Left colon (tissue), 2 donors: ENCODE results near the gene PRKG2. TPM values are rescaled to one million over a fixed set of nuclear protein-coding genes. Genes with fewer than 3 reads are reported as not detected.
"Not testable (repeated sequence)": the region's sequence is repeated elsewhere in the genome, so short reads cannot be mapped to it uniquely, and the experiment has no call there.

Experiments used
- ATAC-seq: fragments of 200-7000 bp; cut with Tn5 transposase; one replicate; pipeline ENCODE4 v1.9.1; 2020; ENCODE audit warnings: mild to moderate bottlenecking, moderate library complexity
- DNase-seq, 2 donors: peaks; one replicate each; pipeline ENCODE4 v3.0.0-alpha.2; 2020
- intact Hi-C, 2 donors: fragments of 100-400 bp; cut with DNase I in 1 of 2; cut with micrococcal nuclease in 1 of 2; formaldehyde crosslinking; loops; one replicate each; pipeline versions ENCODE4 v1.11.2 to v1.14.0; 2022; cut with DNase I, micrococcal nuclease
- long read RNA-seq: library from polyadenylated mRNA; unstranded; transcript quantifications from one replicate; pipeline ENCODE4 v2.0.0, GENCODE V29; 2021
- total RNA-seq, 2 donors: library from RNA; stranded (reverse); fragmentation: NEBNext Ultra II Directional; extraction: Animal tissue kit (Norgen Biotek cat#: 25700); gene quantifications; one replicate each; pipeline ENCODE4 v1.2.1, GENCODE V29; 2021
- donor health status: DM: no; HTN: no; CAD: no.
- donor health status: DM: yes; HTN: yes; CAD: no.

The PRKG2 gene, protein sequence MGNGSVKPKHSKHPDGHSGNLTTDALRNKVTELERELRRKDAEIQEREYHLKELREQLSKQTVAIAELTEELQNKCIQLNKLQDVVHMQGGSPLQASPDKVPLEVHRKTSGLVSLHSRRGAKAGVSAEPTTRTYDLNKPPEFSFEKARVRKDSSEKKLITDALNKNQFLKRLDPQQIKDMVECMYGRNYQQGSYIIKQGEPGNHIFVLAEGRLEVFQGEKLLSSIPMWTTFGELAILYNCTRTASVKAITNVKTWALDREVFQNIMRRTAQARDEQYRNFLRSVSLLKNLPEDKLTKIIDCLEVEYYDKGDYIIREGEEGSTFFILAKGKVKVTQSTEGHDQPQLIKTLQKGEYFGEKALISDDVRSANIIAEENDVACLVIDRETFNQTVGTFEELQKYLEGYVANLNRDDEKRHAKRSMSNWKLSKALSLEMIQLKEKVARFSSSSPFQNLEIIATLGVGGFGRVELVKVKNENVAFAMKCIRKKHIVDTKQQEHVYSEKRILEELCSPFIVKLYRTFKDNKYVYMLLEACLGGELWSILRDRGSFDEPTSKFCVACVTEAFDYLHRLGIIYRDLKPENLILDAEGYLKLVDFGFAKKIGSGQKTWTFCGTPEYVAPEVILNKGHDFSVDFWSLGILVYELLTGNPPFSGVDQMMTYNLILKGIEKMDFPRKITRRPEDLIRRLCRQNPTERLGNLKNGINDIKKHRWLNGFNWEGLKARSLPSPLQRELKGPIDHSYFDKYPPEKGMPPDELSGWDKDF
- 10 to 100 TPM in 1 of 2 donors, 1 to 10 TPM in 1; 8.0 to 12.3 TPM for total RNA-seq
- long read RNA-seq, full-length matches to known transcripts: 5 of 15 reads
- long read RNA-seq, partial matches to known transcripts: 3 of 15 reads
- long read RNA-seq, other reads (novel, unspliced or antisense): 7 of 15 reads

DNA sequence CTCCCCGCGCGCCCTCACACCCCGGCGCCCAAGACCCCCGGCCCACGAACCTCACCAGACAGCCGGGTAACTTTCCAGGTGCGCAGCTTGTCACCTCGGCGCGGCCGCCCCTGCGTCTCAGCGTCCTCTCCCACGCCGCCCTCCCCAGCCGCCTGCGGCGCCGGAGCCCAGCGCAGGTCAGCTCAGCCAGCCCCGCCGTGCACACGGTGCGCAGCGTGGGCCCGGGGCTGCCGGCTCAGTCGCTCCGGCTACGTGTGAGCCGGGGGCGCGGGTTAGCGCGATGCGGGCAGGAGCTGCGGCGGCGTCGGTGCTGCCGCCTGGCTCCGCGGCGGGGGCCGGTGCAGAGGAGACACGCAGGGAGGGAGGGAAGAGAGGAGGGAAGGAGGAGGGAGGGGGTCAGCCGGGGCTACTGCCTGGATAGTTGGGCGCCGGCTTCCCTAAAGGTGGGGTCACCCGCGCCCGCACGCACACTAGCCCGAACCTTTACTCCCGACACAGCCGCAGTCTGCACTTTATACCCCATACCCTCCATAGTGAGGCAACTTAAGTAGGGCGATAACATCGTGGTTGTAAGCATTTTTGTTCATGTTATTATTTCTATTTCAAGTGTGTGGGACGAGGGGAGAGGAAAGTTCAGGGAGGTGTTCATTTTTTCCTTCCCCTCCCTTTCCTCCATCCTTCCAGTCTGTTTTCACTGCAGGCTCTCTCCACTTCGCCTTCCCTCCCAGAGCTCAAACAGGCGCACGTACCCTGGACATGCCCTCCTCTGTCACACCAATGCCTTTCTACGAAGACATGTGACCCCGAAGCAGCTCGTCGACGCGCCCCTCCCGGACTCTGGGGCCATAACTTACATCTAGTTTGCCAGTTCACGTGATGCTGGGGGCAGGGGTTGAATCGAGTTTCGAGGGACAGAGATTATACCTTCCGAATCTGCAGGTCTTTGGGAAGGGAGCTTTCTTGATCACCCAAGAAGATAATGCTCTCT, at the start of gene PRKG2:
Gene PRKG2 (minus strand): TSS at position 342 of the 988 bp plus-strand sequence. CDS start 10,175 bp downstream, outside the sequence.
- peak; percentile 44 for ATAC-seq
- peak; percentile 19 to 43 for DNase-seq
- intact Hi-C loops: no loop called here

DNA sequence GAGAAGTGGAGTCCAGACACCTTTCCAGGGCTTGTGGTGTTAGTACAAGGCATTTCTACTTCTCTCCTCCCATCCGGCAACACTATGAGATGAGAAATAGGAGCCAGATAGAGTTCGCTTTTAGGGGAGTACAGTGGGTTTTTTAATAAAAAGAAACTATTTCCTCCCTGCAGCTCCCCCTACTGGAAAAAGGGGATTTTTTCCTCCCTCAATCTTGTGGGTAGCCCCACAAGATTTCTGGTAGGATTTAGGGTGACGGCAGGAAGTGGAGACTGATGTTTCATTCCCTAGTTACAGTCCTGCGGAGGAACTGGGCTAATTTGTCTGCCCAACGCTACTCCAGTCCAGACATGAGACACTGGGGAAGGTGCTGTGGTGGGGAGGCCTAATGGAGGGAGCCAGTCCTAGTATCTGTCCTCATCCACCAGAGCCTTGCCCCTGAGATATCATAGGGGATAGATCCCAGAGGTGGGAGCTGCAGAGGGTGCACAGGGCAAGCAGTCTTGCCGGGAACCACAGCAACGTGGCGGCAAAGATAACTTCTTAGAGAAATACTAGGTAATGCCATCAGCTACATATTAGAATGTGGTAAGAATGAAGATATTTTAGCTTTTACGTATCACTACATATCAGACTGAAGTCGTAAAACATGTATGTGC, 45.5 kb upstream of the PRKG2 start:
- DNase-seq (no peak), ATAC-seq (no peak)
- intact Hi-C loops: loop anchor here in 1 of 2 donors (10.0 kb wide), 1 partner anchor 186 kb away; no protein-coding TSS in a partner anchor

DNA sequence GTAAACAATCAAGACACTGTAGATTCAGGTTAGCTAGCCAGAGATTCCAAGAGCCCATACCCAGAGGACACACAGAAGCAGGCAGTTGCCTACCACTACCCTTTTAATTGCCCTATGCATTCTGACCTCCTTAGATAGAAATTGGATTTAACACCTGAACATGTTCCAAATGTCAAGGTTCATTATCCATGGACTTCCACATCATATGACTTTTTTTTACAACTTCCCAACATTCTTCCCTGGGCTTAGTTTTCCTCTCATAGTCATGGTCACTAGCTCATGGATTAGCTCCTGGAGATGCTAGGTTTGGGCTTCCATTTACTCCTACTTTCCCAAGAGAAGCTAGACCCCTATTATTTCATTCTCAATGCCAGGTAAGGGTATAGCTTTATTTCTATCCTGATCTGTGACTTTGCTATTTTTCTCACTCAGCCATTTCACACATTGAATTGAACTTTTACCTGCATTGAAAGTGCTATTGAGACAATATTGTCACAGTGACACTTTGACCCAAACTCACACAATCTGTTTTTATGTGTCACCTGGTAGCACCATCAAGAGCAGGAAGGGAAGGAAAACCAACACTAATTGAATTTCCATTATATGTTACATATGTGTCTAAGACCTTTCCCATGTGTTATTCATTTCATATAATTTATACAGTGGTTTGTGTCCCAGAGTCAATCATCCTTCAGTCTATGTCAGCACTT, 44.0 kb upstream of the PRKG2 start:
- DNase-seq (no peak), ATAC-seq (peak; percentile 73)
- intact Hi-C loops: no loop called here

DNA sequence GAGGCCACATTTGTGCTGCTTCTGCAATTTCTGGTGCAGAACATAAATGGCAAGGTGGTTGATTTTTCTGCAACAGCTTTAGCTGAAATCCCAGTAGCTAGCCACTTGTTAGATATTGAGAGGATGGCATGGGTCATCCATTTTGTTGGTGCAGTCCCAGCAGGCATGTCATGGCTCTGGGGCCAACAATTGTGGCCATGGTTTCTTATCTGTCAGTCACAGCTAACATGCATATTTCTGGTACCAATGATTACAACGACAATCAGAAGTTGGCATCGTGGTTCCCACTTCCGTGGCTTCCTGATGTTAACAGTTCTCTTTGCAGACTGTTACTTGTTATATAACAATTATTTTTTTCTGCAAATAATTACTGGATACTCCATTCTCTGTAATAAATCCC, 42.8 kb upstream of the PRKG2 start:
- intact Hi-C loops: no loop called here
- ATAC-seq (no peak), DNase-seq (no peak)

DNA sequence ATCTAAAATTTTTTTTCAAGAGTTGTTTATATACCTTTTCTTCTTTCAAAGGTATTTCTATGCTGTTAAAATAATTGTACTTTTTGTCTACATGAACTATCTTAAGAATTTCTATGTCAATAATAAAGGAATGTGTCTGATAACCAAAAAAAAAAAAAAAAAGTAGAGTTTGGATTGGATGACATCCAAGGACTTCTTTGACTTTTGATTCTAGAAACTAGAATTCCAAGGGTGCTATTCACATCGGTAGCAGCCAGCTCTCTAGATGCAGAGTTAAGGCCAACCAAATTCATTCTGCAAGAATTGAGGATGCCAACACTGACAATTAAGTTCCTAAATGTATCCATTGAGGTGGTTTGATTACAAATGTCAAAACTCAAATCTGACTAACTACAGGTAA, 42.0 kb upstream of the PRKG2 start:
- intact Hi-C loops: no loop called here
- ATAC-seq (no peak), DNase-seq (no peak)

DNA sequence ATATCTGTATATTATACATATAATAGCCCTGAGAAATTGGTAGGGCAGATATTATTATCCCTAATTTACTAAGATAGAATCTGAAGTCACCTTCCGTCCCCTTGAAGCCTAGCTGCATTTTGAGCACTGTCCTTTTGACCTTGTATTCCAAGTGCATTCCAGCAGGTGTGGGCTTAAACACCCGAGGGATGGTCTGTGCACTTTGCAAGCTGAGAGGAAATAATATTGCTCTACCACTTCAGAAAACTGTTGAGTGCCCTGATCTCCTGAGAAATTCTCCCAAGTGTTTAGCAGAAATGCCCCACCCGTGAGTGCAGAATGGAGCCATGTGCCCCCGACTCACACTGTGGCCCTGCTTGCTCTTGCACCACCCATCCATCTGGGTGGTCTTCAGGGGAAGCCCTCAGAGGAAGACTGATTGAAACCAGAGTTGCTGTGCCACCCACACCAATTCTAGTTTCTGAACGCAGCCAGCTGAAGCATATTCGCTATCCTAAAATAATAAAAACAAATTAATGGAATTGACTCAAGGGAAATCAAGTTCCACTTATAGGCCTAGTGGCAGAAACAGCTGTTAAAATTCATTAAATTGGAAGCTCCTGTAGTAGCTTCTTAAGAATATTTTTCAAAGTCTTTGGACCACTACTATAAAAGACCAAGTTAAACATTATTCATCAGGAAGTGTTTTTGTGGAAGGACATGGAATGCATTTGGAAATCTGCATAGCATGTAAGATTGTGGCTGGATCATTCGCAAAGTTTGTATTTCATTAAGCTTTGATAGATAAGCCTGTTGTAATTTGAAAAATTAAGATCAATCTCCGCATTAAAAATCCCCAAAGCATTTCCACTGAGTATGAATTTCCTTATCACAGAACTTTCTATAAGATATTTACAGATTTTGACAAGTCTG, 41.3 kb upstream of the PRKG2 start:
- ATAC-seq (no peak), DNase-seq (no peak)
- intact Hi-C loops: no loop called here

DNA sequence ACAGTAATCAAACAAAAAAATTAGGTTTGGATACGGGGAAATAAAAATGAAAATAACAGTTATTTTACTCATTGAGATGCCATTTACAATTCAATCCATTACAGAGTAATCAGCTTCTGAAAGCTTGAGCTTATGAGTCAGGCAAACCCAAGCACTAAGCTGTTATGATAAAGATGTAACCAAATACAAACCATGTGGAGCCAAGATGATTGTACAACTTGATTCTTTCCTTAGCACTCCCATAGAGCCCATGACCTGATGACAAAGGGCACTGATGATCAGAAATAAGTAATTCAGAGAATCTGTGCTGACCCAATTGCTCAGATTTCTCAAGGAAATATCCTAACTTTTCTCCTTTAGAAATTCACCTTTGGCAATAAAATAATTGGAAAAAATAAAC, 40.5 kb upstream of the PRKG2 start:
- intact Hi-C loops: no loop called here
- no peak for DNase-seq
- ATAC-seq: no peak

DNA sequence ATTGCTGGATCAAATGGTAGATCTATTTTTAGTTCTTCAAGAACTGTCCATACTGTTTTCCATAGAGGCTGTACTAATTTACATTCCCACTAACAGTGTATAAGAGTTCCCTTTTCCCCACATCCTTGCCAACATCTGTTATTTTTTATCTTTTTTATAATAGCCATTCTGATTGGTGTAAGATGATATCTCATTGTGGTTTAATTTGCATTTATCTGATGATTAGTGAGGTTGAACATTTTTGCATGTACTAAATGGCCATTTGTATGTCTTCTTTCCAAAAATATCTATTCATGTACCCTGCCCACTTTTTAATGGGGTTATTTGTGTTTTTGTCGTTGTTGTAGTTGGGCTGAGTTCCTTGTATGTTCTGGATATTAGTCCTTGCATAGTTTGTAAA, 35.4 kb upstream of the PRKG2 start:
- DNase-seq: no peak
- intact Hi-C loops: no loop called here
- no peak for ATAC-seq

DNA sequence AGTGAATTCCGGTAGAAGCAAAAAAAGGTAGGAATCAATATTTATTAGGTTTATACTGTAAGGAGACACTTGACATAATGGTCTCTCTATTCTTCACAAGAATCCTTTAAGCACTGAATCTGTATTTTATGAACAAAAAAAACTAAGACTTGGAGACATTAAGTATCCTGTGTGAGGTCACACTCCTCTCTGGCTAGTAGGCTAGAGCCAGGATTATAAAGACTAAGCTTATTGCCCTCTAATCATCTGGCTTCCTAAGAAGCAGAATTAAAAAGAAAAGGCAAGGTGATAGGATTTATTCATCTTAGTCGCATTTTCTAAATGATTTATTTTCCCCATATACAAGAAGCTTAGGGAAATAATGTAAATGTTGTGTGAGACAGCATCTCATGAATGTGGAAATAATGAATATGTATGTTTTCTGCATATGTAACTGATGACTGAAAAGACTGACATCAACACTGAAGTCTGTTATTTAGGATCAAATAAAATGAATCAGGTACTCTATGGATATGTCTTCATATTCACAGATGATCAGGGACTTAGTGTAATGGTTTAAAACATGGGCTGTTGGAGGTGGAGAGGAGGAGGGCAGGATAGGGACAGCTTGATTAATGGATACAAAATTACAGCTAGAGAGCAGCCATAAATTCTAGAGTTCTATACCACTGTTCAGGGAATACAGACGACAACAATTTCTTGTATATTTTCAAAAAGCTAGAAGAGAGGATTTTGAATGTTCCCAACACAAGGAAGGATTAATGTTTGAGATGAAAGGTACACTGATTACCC, 30.4 kb upstream of the PRKG2 start:
- no peak for ATAC-seq

DNA sequence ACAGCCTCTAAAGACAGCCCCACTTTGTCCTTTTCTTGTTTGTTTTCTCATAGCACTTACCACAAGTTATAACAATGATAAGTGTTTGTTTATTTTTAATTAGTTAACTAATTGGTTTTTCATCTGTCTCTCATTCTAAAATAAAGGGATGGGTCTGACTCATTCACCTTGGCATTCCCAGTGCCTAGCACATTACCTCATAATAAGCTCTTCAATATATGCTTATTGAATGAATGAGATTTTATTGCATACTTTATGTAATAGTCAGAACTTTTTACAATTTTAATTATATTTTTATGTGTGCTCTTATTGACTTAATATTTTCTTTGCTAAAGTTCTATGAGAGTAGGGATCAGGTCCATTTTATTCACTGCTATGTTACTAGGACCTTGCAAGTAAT, 22.8 kb upstream of the PRKG2 start:
- intact Hi-C loops: no loop called here
- DNase-seq (no peak), ATAC-seq (no peak)

More for the DNA sequence above, 30.4 kb upstream of the PRKG2 start:
- intact Hi-C loops: no loop called here
- DNase-seq: no peak

DNA sequence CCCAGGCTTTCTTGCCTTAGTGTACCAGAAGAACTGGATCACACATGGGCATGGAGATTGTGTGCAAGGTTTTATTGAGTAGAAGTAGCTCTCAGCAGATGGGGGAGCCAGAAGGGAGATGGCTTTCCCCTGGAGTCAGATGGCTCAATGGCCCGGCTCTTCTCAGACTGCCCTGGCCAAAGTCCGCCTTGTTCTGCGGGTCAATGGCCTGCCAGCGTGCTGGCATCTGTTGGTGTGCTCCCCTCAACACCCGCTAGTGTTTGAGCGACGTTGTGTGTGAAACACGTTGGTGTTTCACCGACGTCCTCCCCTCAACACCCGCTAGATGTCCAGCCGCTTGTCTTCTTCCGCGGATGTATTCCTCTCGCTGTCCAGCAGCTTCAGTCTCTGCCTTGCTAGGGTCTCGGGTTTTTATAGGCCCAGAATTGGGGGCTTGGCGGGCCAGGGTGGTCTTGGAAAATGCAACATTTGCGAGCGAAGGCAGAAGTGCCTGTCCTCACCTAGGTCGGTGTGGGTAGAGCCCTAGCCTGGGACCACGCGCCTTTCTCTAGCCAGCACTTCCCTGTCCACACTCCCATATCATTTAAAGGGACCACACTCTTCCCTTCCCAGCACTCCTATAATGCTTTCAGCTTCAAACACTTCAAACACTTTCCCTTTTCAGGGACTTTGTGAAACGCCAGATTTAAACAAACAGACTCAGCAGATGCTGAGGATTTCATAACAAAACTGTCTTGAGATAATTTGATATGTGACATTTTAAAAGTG, 21.1 kb upstream of the PRKG2 start:
- no peak for DNase-seq
- ATAC-seq: no peak
- intact Hi-C loops: no loop called here

DNA sequence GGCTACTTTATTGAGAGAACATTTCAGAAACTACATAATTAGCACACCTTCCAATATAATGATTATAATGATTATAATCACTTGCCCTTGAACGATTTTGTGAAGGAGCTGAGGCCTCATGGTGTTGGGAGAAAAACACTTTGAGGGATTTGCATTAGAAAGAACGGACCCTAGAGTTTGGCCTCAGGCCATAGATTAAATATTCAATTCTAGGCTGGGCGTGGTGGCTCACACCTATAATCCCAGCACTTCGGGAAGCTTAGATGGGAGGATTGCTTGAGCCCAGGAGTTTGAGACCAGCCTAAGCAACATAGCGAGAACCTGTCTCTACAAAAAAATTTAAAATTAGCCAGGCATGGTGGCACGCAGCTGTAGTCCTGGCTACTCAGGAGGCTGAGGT, 12.9 kb upstream of the PRKG2 start:
- DNase-seq (no peak), ATAC-seq (no peak)
- intact Hi-C loops: no loop called here

DNA sequence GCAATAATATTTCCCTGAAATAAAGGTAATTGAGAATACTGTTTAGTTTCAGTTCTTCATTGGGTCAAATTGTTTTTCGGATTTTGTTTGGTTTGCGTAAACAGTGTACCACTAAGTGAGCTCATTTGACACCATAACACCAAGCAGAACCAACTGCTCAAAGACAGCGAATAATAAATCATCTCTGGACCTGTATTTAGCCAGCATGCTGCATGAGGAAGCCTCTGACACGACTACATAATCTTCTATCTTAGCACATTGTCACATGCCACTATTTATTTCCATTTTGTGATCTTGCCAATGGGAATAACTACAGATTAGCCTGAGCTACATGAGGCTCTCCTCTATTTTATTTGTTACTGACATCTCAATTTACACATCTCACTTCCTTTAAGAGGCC, 12.1 kb upstream of the PRKG2 start:
- DNase-seq (no peak), ATAC-seq (no peak)
- intact Hi-C loops: no loop called here

DNA sequence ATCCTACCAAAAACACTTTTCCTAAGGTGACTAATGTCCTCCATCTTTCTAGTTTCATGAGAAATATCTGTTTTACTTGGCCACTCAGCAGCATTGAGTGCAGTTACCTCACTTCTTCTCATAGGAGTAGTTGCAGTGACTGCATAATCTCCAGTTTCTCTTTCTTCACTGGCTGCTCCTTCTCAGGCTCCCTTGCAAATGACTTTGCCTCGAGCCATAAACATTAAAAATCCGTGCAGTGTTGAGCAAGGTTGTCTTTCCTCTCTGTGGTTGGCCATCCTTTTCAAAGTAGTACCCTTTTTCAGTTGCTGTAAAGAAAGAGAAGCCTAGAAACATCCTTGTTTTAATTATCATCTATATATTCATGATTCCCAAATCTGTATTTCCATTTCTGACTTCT, 10.2 kb upstream of the PRKG2 start:
- DNase-seq (no peak), ATAC-seq (no peak)
- intact Hi-C loops: no loop called here

DNA sequence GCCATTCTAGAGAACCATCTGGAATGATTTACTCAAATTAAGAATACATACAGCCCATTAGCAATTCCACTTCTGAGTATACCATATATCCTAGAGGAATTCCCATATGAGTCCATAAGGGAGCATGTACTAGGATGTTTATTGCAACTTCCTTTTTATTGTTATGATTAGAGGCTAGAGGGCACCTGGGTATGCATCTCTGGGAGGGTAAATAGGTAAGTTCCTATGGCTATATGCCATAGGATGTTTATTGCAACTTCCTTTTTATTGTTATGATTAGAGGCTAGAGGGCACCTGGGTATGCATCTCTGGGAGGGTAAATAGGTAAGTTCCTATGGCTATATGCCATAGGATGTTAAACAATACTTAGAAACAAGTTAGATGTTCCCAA, 7.1 kb upstream of the PRKG2 start:
- DNase-seq, intact Hi-C loops: not testable (repeated sequence)
- peak; percentile 79 for ATAC-seq
